ENCODE results near the gene ITSN1. TPM values are rescaled to one million over a fixed set of nuclear protein-coding genes. Genes with fewer than 3 reads are reported as not detected.

ITSN1 gene
- total RNA-seq, 4 donors from 2014 or later: 31.1 to 42.5 (median 35.9) TPM

GRCh38 chr21:33762803-33763581 lies 120.7 kb downstream of the ITSN1 start:
- intact Hi-C loops (cut with DNase I): no loop called here
- TF ChIP-seq POLR2AphosphoS5 (IDR thresholded peaks at IDR 0.05) (no peak), CTCF (IDR thresholded peaks at IDR 0.05) (no peak), POLR2A (IDR thresholded peaks at IDR 0.05; ENCODE audit: low read depth) (no peak), EP300 (IDR thresholded peaks at IDR 0.05) (no peak)
- no peak for DNase-seq (ENCODE audit: extremely low spot score)
- no peaks in the 10 kb centered on the region for H3K27me3 ChIP-seq
- peaks cover 11 to 17% (median 16%) of the 10 kb centered on the region in 4 donors for H3K4me1 ChIP-seq
- WGBS: 93% methylated on average over 9 of the region's 9 CpGs
- H3K36me3 ChIP-seq: peaks cover 0 to 30% (median 10%) of the 10 kb centered on the region in 4 donors
- no peak overlapping the region for H3K4me3 ChIP-seq
- H3K9me3 ChIP-seq: no peaks in the 10 kb centered on the region
- no peak overlapping the region for H3K27ac ChIP-seq (replicated peaks in 1 of 4)

DNA sequence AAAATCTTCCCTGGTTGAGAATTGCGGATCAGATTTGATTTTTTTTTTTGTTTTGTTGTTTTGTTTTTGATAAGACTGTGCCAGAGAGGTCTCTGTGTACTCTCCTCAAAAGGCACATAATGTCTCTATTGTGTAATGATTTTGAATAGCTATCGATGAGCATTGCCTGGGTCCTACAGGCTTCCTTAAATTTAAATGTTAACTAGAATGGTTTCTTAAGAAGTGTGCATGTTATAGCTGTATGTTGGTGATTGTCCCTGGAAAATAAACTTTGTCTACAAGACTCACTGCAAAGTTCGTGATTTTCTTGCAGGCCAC lies 121.2 kb downstream of the ITSN1 start:
- DNase-seq (ENCODE audit: extremely low spot score): no peak
- Histone ChIP-seq H3K27ac (replicated peaks in 1 of 4) (no peak overlapping the region), H3K4me1 (peaks cover 11 to 17% (median 16%) of the 10 kb centered on the region in 4 donors), H3K27me3 (no peaks in the 10 kb centered on the region), H3K4me3 (no peak overlapping the region), H3K36me3 (peaks cover 0 to 35% (median 12%) of the 10 kb centered on the region in 4 donors), H3K9me3 (no peaks in the 10 kb centered on the region)
- intact Hi-C loops (cut with DNase I): no loop called here
- WGBS: 91% methylated on average over 3 of the region's 3 CpGs
- TF ChIP-seq CTCF (IDR thresholded peaks at IDR 0.05) (no peak), EP300 (IDR thresholded peaks at IDR 0.05) (no peak), POLR2AphosphoS5 (IDR thresholded peaks at IDR 0.05) (no peak), POLR2A (IDR thresholded peaks at IDR 0.05; ENCODE audit: low read depth) (no peak)

DNA sequence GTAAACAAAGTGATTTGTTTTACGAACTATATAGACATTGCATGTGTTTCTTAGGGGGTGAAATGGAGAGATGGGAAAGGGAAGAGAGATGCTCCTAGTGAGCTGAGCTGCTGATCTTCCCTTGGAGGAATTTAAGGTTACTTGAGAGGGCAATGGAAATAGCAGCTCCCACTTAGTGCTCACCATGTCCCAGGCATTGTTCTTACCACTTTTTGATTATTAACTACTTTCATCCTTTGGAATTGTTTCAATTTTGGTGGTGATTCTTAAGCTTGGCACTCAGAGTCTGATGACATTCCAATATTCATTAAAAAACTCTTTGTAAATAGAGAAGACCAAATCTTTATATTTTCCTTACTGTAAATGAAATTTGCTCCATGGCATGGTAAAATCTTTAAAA lies 124.9 kb downstream of the ITSN1 start:
- Histone ChIP-seq H3K9me3 (no peaks in the 10 kb centered on the region), H3K4me1 (no peaks in the 10 kb centered on the region), H3K27ac (replicated peaks in 1 of 4) (no peak overlapping the region), H3K27me3 (no peaks in the 10 kb centered on the region), H3K36me3 (peaks cover 13 to 72% (median 36%) of the 10 kb centered on the region in 4 donors), H3K4me3 (no peak overlapping the region)
- intact Hi-C loops (cut with DNase I): no loop called here
- no peak for DNase-seq (ENCODE audit: extremely low spot score)
- TF ChIP-seq CTCF (IDR thresholded peaks at IDR 0.05) (no peak), POLR2A (IDR thresholded peaks at IDR 0.05; ENCODE audit: low read depth) (no peak), POLR2AphosphoS5 (IDR thresholded peaks at IDR 0.05) (no peak), EP300 (IDR thresholded peaks at IDR 0.05) (no peak)
- WGBS: 92% methylated on average over 1 of the region's 1 CpG

GRCh38 chr21:33767960-33768359 lies 125.7 kb downstream of the ITSN1 start:
- H3K27me3 ChIP-seq: no peaks in the 10 kb centered on the region
- H3K9me3 ChIP-seq: no peaks in the 10 kb centered on the region
- H3K4me1 ChIP-seq: no peaks in the 10 kb centered on the region
- 94% methylated on average over 2 of the region's 2 CpGs for WGBS
- no peak for DNase-seq (ENCODE audit: extremely low spot score)
- peaks cover 14 to 71% (median 39%) of the 10 kb centered on the region in 4 donors for H3K36me3 ChIP-seq
- H3K27ac ChIP-seq (replicated peaks in 1 of 4): no peak overlapping the region
- no peak overlapping the region for H3K4me3 ChIP-seq
- no peak for TF ChIP-seq EP300 (IDR thresholded peaks at IDR 0.05)
- no peak for TF ChIP-seq POLR2AphosphoS5 (IDR thresholded peaks at IDR 0.05)
- TF ChIP-seq CTCF (IDR thresholded peaks at IDR 0.05): no peak
- TF ChIP-seq POLR2A (IDR thresholded peaks at IDR 0.05; ENCODE audit: low read depth): no peak
- intact Hi-C loops (cut with DNase I): no loop called here

All from esophagus muscularis mucosa (tissue), 4 donors.